ENCODE measurements around the gene GRM8. TPM values are rescaled to one million over a fixed set of nuclear protein-coding genes. Genes with fewer than 3 reads are reported as not detected.

GRM8 gene
- total RNA-seq, 1 experiment from 2014 or later = not detected

DNA sequence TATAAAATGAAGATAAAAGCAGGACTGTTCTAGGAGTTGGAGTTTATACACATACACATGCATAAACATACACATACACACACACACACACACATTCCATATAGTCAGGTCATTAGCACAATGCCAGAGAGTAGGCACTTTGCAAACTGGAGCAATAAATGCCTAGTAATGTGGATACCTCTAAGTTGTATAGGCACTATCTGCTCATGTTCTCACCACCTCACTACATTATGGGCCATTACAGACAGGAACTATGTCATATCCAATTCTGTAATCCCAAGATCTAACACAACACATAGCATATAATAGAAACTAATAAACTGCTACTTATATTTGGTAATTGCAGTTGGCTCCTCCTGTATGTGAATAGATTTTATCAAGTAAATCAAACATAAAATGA lies 115.6 kb downstream of the GRM8 start:
- H3K27ac ChIP-seq (ENCODE audit: low read length) = no peak overlapping the region
- H3K4me1 ChIP-seq (ENCODE audit: insufficient read depth, low read length) = no peaks in the 10 kb centered on the region
- H2AFZ ChIP-seq (ENCODE audit: low read length) = no peak overlapping the region
- no peaks in the 10 kb centered on the region for H3K27me3 ChIP-seq (ENCODE audit: low read length)
- no peaks in the 10 kb centered on the region for H3K9me2 ChIP-seq (replicated peaks; ENCODE audit: low read length)
- POLR2A ChIA-PET (ENCODE audit: unreplicated experiment) = no interaction called here
- BruUV-seq (replicated peaks) = no TSS peak
- intact Hi-C loops (cut with micrococcal nuclease) = no loop called here
- H4K20me1 ChIP-seq (ENCODE audit: low read length) = no peaks in the 10 kb centered on the region
- H3F3A ChIP-seq (ENCODE audit: low read length, unreplicated experiment) = no peaks in the 10 kb centered on the region
- no peak overlapping the region for H3K9ac ChIP-seq (ENCODE audit: low read length)
- H3K9me3 ChIP-seq (ENCODE audit: low read length) = no peaks in the 10 kb centered on the region
- H3K4me2 ChIP-seq (ENCODE audit: low read length) = no peak overlapping the region
- no peaks in the 10 kb centered on the region for H3K79me2 ChIP-seq (ENCODE audit: low read length)
- ATAC-seq (no peak), DNase-seq (no peak)
- H3K4me3 ChIP-seq (ENCODE audit: low read length) = no peak overlapping the region
- TF ChIP-seq EZH2 (IDR thresholded peaks at IDR 0.05; ENCODE audit: low read length, unreplicated experiment) (no peak), EZH2phosphoT487 (IDR thresholded peaks at IDR 0.05; ENCODE audit: borderline replicate concordance, low read length) (no peak)
- TF ChIP-seq, protein P1, sequence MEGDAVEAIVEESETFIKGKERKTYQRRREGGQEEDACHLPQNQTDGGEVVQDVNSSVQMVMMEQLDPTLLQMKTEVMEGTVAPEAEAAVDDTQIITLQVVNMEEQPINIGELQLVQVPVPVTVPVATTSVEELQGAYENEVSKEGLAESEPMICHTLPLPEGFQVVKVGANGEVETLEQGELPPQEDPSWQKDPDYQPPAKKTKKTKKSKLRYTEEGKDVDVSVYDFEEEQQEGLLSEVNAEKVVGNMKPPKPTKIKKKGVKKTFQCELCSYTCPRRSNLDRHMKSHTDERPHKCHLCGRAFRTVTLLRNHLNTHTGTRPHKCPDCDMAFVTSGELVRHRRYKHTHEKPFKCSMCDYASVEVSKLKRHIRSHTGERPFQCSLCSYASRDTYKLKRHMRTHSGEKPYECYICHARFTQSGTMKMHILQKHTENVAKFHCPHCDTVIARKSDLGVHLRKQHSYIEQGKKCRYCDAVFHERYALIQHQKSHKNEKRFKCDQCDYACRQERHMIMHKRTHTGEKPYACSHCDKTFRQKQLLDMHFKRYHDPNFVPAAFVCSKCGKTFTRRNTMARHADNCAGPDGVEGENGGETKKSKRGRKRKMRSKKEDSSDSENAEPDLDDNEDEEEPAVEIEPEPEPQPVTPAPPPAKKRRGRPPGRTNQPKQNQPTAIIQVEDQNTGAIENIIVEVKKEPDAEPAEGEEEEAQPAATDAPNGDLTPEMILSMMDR (conservative IDR thresholded peaks at IDR 0.05; ENCODE audit: low read depth, low read length) = no peak
- H3K36me3 ChIP-seq (ENCODE audit: low read depth, low read length) = no peaks in the 10 kb centered on the region
- CTCF ChIA-PET = no interaction called here

DNA sequence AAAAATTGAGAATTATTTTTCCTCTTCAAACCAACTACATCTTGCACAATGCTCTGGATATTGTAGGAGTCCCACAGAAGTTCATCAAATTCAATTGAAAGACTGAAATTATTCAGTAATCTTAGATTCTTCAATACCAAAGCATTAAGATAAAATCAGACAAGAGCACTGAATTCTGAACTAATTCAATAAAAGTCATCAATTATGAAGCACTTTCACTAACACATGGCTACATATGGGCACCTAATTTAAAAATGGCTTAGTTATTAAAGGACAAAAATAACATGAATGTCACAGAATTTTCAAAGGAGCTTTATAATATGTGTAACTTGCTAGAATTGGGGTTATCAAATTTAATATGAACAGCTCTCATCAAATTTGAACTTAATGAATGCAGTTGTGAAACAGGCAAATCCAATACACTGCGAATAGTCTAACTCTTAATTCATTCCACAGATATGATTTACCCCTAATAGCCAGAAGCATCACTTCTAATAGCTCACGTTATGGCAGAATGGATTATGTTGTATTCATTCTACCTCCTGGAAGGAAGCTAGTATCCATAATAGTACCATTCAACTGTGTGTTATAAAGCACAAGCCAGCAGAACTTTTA lies 116.8 kb downstream of the GRM8 start:
- Histone ChIP-seq H3K79me2 (ENCODE audit: low read length) (no peaks in the 10 kb centered on the region), H3K9me3 (ENCODE audit: low read length) (no peaks in the 10 kb centered on the region), H3K9me2 (replicated peaks; ENCODE audit: low read length) (no peaks in the 10 kb centered on the region), H3K27ac (ENCODE audit: low read length) (no peak overlapping the region), H3K4me1 (ENCODE audit: insufficient read depth, low read length) (no peaks in the 10 kb centered on the region), H3K36me3 (ENCODE audit: low read depth, low read length) (no peaks in the 10 kb centered on the region), H3K4me3 (ENCODE audit: low read length) (no peak overlapping the region), H2AFZ (ENCODE audit: low read length) (no peak overlapping the region), H3K9ac (ENCODE audit: low read length) (no peak overlapping the region), H3K27me3 (ENCODE audit: low read length) (no peaks in the 10 kb centered on the region), H3K4me2 (ENCODE audit: low read length) (no peak overlapping the region), H4K20me1 (ENCODE audit: low read length) (no peaks in the 10 kb centered on the region), H3F3A (ENCODE audit: low read length, unreplicated experiment) (no peaks in the 10 kb centered on the region)
- ChIA-PET CTCF (no interaction called here), POLR2A (ENCODE audit: unreplicated experiment) (no interaction called here)
- TF ChIP-seq, protein P1 (conservative IDR thresholded peaks at IDR 0.05; ENCODE audit: low read depth, low read length) = no peak
- TF ChIP-seq EZH2 (IDR thresholded peaks at IDR 0.05; ENCODE audit: low read length, unreplicated experiment) (no peak), EZH2phosphoT487 (IDR thresholded peaks at IDR 0.05; ENCODE audit: borderline replicate concordance, low read length) (no peak)
- no peak for ATAC-seq
- DNase-seq = no peak
- intact Hi-C loops (cut with micrococcal nuclease) = no loop called here
- no TSS peak for BruUV-seq (replicated peaks)

DNA sequence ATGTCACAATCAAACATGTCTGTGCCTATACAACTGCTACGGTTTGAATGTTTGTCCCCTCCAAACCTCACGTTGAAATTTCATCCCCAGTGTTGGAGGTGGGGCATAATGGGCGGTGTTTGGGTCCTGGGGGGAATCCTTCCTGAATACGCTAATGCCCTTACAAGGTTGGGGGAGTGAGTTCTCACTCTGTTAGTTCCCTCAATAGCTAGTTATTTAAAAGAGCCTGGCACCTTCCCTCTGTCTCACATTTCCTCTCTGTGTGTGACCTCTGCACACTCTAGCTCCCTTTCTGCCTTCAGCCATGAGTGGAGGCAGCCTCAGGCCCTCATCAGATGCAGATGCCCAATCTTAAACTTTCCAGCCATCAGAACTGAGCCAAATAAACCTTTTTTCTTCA lies 129.5 kb downstream of the GRM8 start:
- H3K79me2 ChIP-seq (ENCODE audit: low read length) = no peaks in the 10 kb centered on the region
- TF ChIP-seq, protein P1 (conservative IDR thresholded peaks at IDR 0.05; ENCODE audit: low read depth, low read length) = no peak
- TF ChIP-seq EZH2phosphoT487 (IDR thresholded peaks at IDR 0.05; ENCODE audit: borderline replicate concordance, low read length) = no peak
- TF ChIP-seq EZH2 (IDR thresholded peaks at IDR 0.05; ENCODE audit: low read length, unreplicated experiment) = no peak
- H4K20me1 ChIP-seq (ENCODE audit: low read length) = no peaks in the 10 kb centered on the region
- no peaks in the 10 kb centered on the region for H3K36me3 ChIP-seq (ENCODE audit: low read depth, low read length)
- BruUV-seq (replicated peaks) = no TSS peak
- H3K9me2 ChIP-seq (replicated peaks; ENCODE audit: low read length) = no peaks in the 10 kb centered on the region
- no peak overlapping the region for H3K4me2 ChIP-seq (ENCODE audit: low read length)
- H3K9ac ChIP-seq (ENCODE audit: low read length) = no peak overlapping the region
- no peak for ATAC-seq
- DNase-seq = no peak
- ChIA-PET CTCF (no interaction called here), POLR2A (ENCODE audit: unreplicated experiment) (no interaction called here)
- H3K4me3 ChIP-seq (ENCODE audit: low read length) = no peak overlapping the region
- no peaks in the 10 kb centered on the region for H3K9me3 ChIP-seq (ENCODE audit: low read length)
- H3K27ac ChIP-seq (ENCODE audit: low read length) = no peak overlapping the region
- H2AFZ ChIP-seq (ENCODE audit: low read length) = no peak overlapping the region
- H3K4me1 ChIP-seq (ENCODE audit: insufficient read depth, low read length) = no peaks in the 10 kb centered on the region
- H3F3A ChIP-seq (ENCODE audit: low read length, unreplicated experiment) = no peaks in the 10 kb centered on the region
- intact Hi-C loops (cut with micrococcal nuclease) = no loop called here
- no peaks in the 10 kb centered on the region for H3K27me3 ChIP-seq (ENCODE audit: low read length)

All from PC-3 (cell line).